Lower leg skin (tissue), 3 donors: ENCODE results near the gene AIRE.

Experiments
- POLR2A ChIP-seq, 2 donors: fragments of 450-650 bp; IDR thresholded peaks; one replicate each; pipeline ENCODE4 v1.6.1; 2016 to 2017; ENCODE audit warnings: antibody characterized with exemption in 2 of 2, mild to moderate bottlenecking in 1 of 2, moderate library complexity in 1 of 2
- TF ChIP-seq, protein P1 (sequence below), 3 donors: fragments of 450-650 bp; IDR thresholded peaks; one replicate each; pipeline ENCODE4 v1.5.1; 2016; ENCODE audit warnings: antibody characterized with exemption in 3 of 3, mild to moderate bottlenecking in 3 of 3, moderate library complexity in 2 of 3

GRCh38 chr21:44347911-44348451 lies 62.3 kb downstream of the AIRE start:
- TF ChIP-seq, protein P1, sequence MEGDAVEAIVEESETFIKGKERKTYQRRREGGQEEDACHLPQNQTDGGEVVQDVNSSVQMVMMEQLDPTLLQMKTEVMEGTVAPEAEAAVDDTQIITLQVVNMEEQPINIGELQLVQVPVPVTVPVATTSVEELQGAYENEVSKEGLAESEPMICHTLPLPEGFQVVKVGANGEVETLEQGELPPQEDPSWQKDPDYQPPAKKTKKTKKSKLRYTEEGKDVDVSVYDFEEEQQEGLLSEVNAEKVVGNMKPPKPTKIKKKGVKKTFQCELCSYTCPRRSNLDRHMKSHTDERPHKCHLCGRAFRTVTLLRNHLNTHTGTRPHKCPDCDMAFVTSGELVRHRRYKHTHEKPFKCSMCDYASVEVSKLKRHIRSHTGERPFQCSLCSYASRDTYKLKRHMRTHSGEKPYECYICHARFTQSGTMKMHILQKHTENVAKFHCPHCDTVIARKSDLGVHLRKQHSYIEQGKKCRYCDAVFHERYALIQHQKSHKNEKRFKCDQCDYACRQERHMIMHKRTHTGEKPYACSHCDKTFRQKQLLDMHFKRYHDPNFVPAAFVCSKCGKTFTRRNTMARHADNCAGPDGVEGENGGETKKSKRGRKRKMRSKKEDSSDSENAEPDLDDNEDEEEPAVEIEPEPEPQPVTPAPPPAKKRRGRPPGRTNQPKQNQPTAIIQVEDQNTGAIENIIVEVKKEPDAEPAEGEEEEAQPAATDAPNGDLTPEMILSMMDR (IDR thresholded peaks at IDR 0.05): no peak
- TF ChIP-seq POLR2A (IDR thresholded peaks at IDR 0.05): no peak
